Measurements from ENCODE around the gene SEPTIN1.

The SEPTIN1 gene

DNA sequence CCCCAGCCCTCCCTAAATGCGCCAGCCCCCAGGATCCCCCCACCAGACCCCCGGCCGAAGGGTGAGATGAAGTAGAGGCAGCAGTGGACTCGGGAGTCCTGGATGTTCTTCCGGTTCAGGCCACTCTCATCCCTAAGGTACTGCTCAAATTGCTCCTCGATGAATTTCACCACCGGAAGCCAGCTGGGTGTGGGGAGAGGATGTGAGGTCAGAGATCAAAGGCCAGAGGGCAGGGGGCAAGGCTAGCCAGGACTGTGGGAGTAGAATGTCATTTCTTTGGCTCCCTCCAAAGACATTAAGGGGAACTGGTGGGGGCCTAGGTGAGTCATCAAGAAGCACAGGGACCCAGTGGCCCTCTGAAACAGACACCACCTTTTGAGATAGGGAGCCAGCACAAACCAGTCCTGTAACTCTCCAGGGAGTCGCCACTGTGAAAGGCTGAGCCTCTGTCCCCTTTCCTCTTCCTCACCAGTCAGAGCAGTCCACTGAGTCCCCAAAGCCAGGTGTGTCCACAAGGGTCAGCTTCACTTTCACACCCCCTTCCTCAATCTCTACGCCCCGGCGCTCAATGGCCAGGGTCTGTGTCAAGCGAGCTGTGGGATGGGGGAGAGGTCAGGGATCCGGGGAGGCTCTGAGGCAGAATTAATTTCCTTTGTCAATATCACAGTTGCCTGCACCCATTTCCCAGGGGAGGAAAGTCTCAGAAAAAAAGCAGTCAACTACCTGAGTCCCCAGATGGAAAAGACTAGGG, 895 bp downstream of the SEPTIN1 start (continued):
- TF ChIP-seq, protein P1, sequence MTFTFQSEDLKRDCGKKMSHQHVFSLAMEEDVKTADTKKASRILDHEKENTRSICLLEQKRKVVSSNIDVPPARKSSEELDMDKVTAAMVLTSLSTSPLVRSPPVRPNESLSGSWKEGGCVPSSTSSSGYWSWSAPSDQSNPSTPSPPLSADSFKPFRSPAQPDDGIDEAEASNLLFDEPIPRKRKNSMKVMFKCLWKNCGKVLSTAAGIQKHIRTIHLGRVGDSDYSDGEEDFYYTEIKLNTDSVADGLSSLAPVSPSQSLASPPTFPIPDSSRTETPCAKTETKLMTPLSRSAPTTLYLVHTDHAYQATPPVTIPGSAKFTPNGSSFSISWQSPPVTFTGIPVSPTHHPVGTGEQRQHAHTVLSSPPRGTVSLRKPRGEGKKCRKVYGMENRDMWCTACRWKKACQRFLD (tag by site-specific recombination; IDR thresholded peaks at IDR 0.05): no peak
- TF ChIP-seq ZNF174 (tag by site-specific recombination; IDR thresholded peaks at IDR 0.05): no peak
- TF ChIP-seq ZNF24 (tag by site-specific recombination; IDR thresholded peaks at IDR 0.05): peak; percentile 71; the same call in 1 of the 2 replicates
- TF ChIP-seq ZNF140 (tag by site-specific recombination; IDR thresholded peaks at IDR 0.05): no peak
- no peak for TF ChIP-seq REPIN1 (tag by site-specific recombination; IDR thresholded peaks at IDR 0.05; ENCODE audit: low read depth)
- TF ChIP-seq, protein P2, sequence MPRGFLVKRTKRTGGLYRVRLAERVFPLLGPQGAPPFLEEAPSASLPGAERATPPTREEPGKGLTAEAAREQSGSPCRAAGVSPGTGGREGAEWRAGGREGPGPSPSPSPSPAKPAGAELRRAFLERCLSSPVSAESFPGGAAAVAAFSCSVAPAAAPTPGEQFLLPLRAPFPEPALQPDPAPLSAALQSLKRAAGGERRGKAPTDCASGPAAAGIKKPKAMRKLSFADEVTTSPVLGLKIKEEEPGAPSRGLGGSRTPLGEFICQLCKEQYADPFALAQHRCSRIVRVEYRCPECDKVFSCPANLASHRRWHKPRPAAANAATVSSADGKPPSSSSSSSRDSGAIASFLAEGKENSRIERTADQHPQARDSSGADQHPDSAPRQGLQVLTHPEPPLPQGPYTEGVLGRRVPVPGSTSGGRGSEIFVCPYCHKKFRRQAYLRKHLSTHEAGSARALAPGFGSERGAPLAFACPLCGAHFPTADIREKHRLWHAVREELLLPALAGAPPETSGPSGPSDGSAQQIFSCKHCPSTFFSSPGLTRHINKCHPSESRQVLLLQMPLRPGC (tag by site-specific recombination; IDR thresholded peaks at IDR 0.05): peak; percentile 22; the same call in 1 of the 2 replicates
- TF ChIP-seq HOXC10 (CRISPR knock-in tag; IDR thresholded peaks at IDR 0.05): no peak
- 0 out of 2 replicates have a peak, but pooled peaks have one; percentile 33 for TF ChIP-seq ZNF76 (tag by site-specific recombination; IDR thresholded peaks at IDR 0.05; ENCODE audit: borderline replicate concordance, low read depth)
- TF ChIP-seq ZNF600 (tag by site-specific recombination; IDR thresholded peaks at IDR 0.05): peak; percentile 75
- TF ChIP-seq ZFP69B (tag by site-specific recombination; IDR thresholded peaks at IDR 0.05): 0 out of 2 replicates have a peak, but pooled peaks have one; percentile 35
- TF ChIP-seq, protein P3, sequence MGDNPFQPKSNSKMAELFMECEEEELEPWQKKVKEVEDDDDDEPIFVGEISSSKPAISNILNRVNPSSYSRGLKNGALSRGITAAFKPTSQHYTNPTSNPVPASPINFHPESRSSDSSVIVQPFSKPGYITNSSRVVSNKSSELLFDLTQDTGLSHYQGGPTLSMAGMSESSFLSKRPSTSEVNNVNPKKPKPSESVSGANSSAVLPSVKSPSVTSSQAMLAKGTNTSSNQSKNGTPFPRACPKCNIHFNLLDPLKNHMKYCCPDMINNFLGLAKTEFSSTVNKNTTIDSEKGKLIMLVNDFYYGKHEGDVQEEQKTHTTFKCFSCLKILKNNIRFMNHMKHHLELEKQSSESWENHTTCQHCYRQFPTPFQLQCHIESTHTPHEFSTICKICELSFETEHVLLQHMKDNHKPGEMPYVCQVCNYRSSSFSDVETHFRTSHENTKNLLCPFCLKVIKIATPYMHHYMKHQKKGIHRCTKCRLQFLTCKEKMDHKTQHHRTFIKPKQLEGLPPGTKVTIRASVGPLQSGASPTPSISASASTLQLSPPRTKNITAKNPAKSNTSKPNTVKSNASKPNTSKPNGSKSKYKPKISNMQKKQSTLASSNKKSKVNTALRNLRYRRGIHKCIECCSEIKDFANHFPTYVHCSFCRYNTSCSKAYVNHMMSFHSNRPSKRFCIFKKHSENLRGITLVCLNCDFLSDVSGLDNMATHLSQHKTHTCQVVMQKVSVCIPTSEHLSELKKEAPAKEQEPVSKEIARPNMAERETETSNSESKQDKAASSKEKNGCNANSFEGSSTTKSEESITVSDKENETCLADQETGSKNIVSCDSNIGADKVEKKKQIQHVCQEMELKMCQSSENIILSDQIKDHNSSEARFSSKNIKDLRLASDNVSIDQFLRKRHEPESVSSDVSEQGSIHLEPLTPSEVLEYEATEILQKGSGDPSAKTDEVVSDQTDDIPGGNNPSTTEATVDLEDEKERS (tag by site-specific recombination; IDR thresholded peaks at IDR 0.05): no peak
- no peak for TF ChIP-seq TCF7L2 (IDR thresholded peaks at IDR 0.05; ENCODE audit: borderline replicate concordance, low read depth, low read length)
- TF ChIP-seq OSR2 (tag by site-specific recombination; IDR thresholded peaks at IDR 0.05): peak; percentile 80
- no peak for TF ChIP-seq ZNF433 (tag by site-specific recombination; IDR thresholded peaks at IDR 0.05; ENCODE audit: low read depth)
- TF ChIP-seq ZNF394 (tag by site-specific recombination; IDR thresholded peaks at IDR 0.05; ENCODE audit: borderline replicate concordance): no peak
- 0 out of 2 replicates have a peak, but pooled peaks have one; percentile 9 for TF ChIP-seq ZBTB17 (tag by site-specific recombination; IDR thresholded peaks at IDR 0.05)
- peak; percentile 86 for TF ChIP-seq BCL11B (tag by site-specific recombination; IDR thresholded peaks at IDR 0.05; ENCODE audit: low read depth)
- TF ChIP-seq OVOL3 (tag by site-specific recombination; IDR thresholded peaks at IDR 0.05): no peak
- TF ChIP-seq ZNF664 (tag by site-specific recombination; IDR thresholded peaks at IDR 0.05): no peak; the same call in 1 of the 2 replicates
- no peak for TF ChIP-seq ZNF175 (tag by site-specific recombination; IDR thresholded peaks at IDR 0.05)
- no peak for TF ChIP-seq ZNF560 (tag by site-specific recombination; IDR thresholded peaks at IDR 0.05; ENCODE audit: borderline replicate concordance)
- no peak for TF ChIP-seq ZNF354C (tag by site-specific recombination; IDR thresholded peaks at IDR 0.05; ENCODE audit: borderline replicate concordance, low read depth)
- TF ChIP-seq ZSCAN30 (tag by site-specific recombination; IDR thresholded peaks at IDR 0.05): no peak
- TF ChIP-seq ZNF501 (tag by site-specific recombination; IDR thresholded peaks at IDR 0.05): no peak
- TF ChIP-seq, protein P4, sequence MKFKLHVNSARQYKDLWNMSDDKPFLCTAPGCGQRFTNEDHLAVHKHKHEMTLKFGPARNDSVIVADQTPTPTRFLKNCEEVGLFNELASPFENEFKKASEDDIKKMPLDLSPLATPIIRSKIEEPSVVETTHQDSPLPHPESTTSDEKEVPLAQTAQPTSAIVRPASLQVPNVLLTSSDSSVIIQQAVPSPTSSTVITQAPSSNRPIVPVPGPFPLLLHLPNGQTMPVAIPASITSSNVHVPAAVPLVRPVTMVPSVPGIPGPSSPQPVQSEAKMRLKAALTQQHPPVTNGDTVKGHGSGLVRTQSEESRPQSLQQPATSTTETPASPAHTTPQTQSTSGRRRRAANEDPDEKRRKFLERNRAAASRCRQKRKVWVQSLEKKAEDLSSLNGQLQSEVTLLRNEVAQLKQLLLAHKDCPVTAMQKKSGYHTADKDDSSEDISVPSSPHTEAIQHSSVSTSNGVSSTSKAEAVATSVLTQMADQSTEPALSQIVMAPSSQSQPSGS (tag by site-specific recombination; IDR thresholded peaks at IDR 0.05; ENCODE audit: low read depth): no peak
- no peak for TF ChIP-seq ZNF701 (tag by site-specific recombination; IDR thresholded peaks at IDR 0.05)
- no peak for TF ChIP-seq ZNF654 (tag by site-specific recombination; IDR thresholded peaks at IDR 0.05; ENCODE audit: low read depth)
- TF ChIP-seq, protein P5, sequence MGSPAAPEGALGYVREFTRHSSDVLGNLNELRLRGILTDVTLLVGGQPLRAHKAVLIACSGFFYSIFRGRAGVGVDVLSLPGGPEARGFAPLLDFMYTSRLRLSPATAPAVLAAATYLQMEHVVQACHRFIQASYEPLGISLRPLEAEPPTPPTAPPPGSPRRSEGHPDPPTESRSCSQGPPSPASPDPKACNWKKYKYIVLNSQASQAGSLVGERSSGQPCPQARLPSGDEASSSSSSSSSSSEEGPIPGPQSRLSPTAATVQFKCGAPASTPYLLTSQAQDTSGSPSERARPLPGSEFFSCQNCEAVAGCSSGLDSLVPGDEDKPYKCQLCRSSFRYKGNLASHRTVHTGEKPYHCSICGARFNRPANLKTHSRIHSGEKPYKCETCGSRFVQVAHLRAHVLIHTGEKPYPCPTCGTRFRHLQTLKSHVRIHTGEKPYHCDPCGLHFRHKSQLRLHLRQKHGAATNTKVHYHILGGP (tag by site-specific recombination; IDR thresholded peaks at IDR 0.05): no peak
- TF ChIP-seq, protein P6, sequence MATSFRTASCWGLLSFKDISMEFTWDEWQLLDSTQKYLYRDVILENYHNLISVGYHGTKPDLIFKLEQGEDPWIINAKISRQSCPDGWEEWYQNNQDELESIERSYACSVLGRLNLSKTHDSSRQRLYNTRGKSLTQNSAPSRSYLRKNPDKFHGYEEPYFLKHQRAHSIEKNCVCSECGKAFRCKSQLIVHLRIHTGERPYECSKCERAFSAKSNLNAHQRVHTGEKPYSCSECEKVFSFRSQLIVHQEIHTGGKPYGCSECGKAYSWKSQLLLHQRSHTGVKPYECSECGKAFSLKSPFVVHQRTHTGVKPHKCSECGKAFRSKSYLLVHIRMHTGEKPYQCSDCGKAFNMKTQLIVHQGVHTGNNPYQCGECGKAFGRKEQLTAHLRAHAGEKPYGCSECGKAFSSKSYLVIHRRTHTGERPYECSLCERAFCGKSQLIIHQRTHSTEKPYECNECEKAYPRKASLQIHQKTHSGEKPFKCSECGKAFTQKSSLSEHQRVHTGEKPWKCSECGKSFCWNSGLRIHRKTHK (tag by site-specific recombination; IDR thresholded peaks at IDR 0.05): 0 out of 2 replicates have a peak, but pooled peaks have one; percentile 7
- no peak for TF ChIP-seq YY1 (tag by site-specific recombination; IDR thresholded peaks at IDR 0.05)

Measured in HEK293 (cell line).